Liver (tissue), 9 donors: Measurements from ENCODE around the gene SEL1L. TPM values are rescaled to one million over a fixed set of nuclear protein-coding genes. Genes with fewer than 3 reads are reported as not detected.

ENCODE experiments used
- DNase-seq: peaks from one replicate; pipeline ENCODE4 v3.0.0-alpha.2; 2017; ENCODE audit warnings: low spot score
- H3K27ac ChIP-seq, 2 donors: one replicate each; pipeline ENCODE4 v1.7.0; 2013; ENCODE audit warnings: inconsistent platforms in 2 of 2, low read length in 2 of 2, control low read depth in 1 of 2, low read depth in 1 of 2, mild to moderate bottlenecking in 1 of 2
- H3K27me3 ChIP-seq, 4 donors: one replicate each; pipeline versions ENCODE4 v1.6.1 to v1.7.0; 2013; ENCODE audit warnings: low read length in 3 of 4, inconsistent platforms in 1 of 4, mild to moderate bottlenecking in 1 of 4, moderate library complexity in 1 of 4; ENCODE audit not compliant: control insufficient read depth in 4 of 4, insufficient read depth in 4 of 4
- H3K36me3 ChIP-seq, 4 donors: one replicate each; pipeline versions ENCODE4 v1.6.1 to v1.7.0; 2013; ENCODE audit warnings: low read length in 3 of 4, mild to moderate bottlenecking in 3 of 4, low read depth in 1 of 4, moderate library complexity in 1 of 4; ENCODE audit not compliant: control insufficient read depth in 4 of 4, insufficient read depth in 3 of 4
- H3K4me1 ChIP-seq, 4 donors: one replicate each; pipeline versions ENCODE4 v1.6.1 to v1.7.0; 2013; ENCODE audit warnings: low read length in 3 of 4, mild to moderate bottlenecking in 3 of 4, moderate library complexity in 1 of 4; ENCODE audit not compliant: control insufficient read depth in 4 of 4, insufficient read depth in 4 of 4
- H3K4me3 ChIP-seq, 3 donors: one replicate each; pipeline versions ENCODE4 v1.6.1 to v1.7.0; 2013; ENCODE audit warnings: low read length in 3 of 3, control low read depth in 1 of 3, low read depth in 1 of 3, mild to moderate bottlenecking in 1 of 3
- H3K9ac ChIP-seq, 2 donors: one replicate each; pipeline ENCODE4 v1.7.0; 2013; ENCODE audit warnings: low read length in 2 of 2, mild to moderate bottlenecking in 2 of 2, moderate library complexity in 2 of 2, control low read depth in 1 of 2, low read depth in 1 of 2
- H3K9me3 ChIP-seq, 4 donors: one replicate each; pipeline versions ENCODE4 v1.6.1 to v1.7.0; 2013; ENCODE audit warnings: low read length in 3 of 4; ENCODE audit not compliant: control insufficient read depth in 4 of 4
- ATF3 ChIP-seq: IDR thresholded peaks from 2 replicates; pipeline ENCODE4 v1.6.1; 2016; ENCODE audit warnings: antibody characterized with exemption
- EGR1 ChIP-seq, 2 donors: IDR thresholded peaks; 2 replicates each; pipeline ENCODE4 v1.6.1; 2016 to 2018; ENCODE audit warnings: antibody characterized with exemption in 2 of 2, low read depth in 2 of 2
- FOXA1 ChIP-seq: IDR thresholded peaks from 2 replicates; pipeline ENCODE4 v1.6.1; 2016; ENCODE audit warnings: antibody characterized with exemption
- HNF4A ChIP-seq, 2 donors: conservative IDR thresholded peaks; 2 replicates each; pipeline ENCODE4 v1.6.1; 2016; ENCODE audit warnings: antibody characterized with exemption in 2 of 2, mild to moderate bottlenecking in 2 of 2
- JUND ChIP-seq, 2 donors: IDR thresholded peaks; 2 replicates each; pipeline ENCODE4 v1.6.1; 2016; ENCODE audit warnings: antibody characterized with exemption in 2 of 2
- MAX ChIP-seq: IDR thresholded peaks from 2 replicates; pipeline ENCODE4 v1.6.1; 2016; ENCODE audit warnings: antibody characterized with exemption
- NR2F2 ChIP-seq: IDR thresholded peaks from 2 replicates; pipeline ENCODE4 v1.6.1; 2016; ENCODE audit warnings: antibody characterized with exemption
- REST ChIP-seq: IDR thresholded peaks from 2 replicates; pipeline ENCODE4 v1.6.1; 2016; ENCODE audit warnings: antibody characterized with exemption, mild to moderate bottlenecking
- RXRA ChIP-seq, 2 donors: IDR thresholded peaks; 2 replicates each; pipeline ENCODE4 v1.6.1; 2017 to 2018; ENCODE audit warnings: antibody characterized with exemption in 2 of 2, mild to moderate bottlenecking in 1 of 2
- SP1 ChIP-seq: IDR thresholded peaks from 2 replicates; pipeline ENCODE4 v1.6.1; 2018; ENCODE audit warnings: antibody characterized with exemption, mild to moderate bottlenecking
- TAF1 ChIP-seq: conservative IDR thresholded peaks from 2 replicates; pipeline ENCODE4 v1.6.1; 2016; ENCODE audit warnings: antibody characterized with exemption, mild to moderate bottlenecking
- YY1 ChIP-seq: IDR thresholded peaks from 2 replicates; pipeline ENCODE4 v1.6.1; 2016; ENCODE audit warnings: antibody characterized with exemption, mild to moderate bottlenecking
- WGBS: extraction: QIAGEN DNeasy Blood & Tissue Kit; methylation state at CpG from one replicate; pipeline ENCODE4 v1.1.7; 2013; 5-methylcytosine and 5-hydroxymethylcytosine counted together
- polyA plus RNA-seq, 2 donors: library from polyadenylated mRNA; stranded (reverse) in 1 of 2; unstranded in 1 of 2; fragments of 200-250 nt in 1 of 2; fragments of >200 nt in 1 of 2; fragmentation: Nextera tagmentation in 1 of 2; extraction: Ambion mirVana in 1 of 2; gene quantifications; one replicate each; pipeline versions ENCODE4 v1.2.1 to v1.2.3, GENCODE V29; 2013 to 2015
- total RNA-seq, 2 donors: library from RNA; depleted of rRNA; stranded (reverse); fragments of >200 nt; gene quantifications; one replicate each; pipeline ENCODE4 v1.2.3, GENCODE V29; 2014
- TF ChIP-seq, protein P1 (sequence below): fragments of 150-350 bp; IDR thresholded peaks from 2 replicates; pipeline ENCODE4 v1.5.1; 2017; ENCODE audit warnings: improper control_type of control experiment, low read depth, low read length; ENCODE audit not compliant: missing input control
- donor health status: healthy.
- donor health status: healthy.
- donor health status: healthy.
- donor health status: healthy.
- donor health status: healthy.

The SEL1L gene
- total and polyA plus RNA-seq, 4 donors = 40.7 to 117 (median 45.6) TPM

GRCh38 chr14:81533212-81533535 is 479 bp downstream of the SEL1L start:
- peak overlapping the region; percentile 83 to 93 for H3K9ac ChIP-seq
- TF ChIP-seq EGR1 (IDR thresholded peaks at IDR 0.05; ENCODE audit: low read depth in 2 of 2) = no peak
- no peak for TF ChIP-seq SP1
- TF ChIP-seq TAF1 = no peak
- TF ChIP-seq HNF4A (conservative IDR thresholded peaks at IDR 0.05) = no peak
- TF ChIP-seq ATF3 = no peak
- no peak for TF ChIP-seq JUND (IDR thresholded peaks at IDR 0.05)
- DNase-seq = no peak
- H3K9me3 ChIP-seq = no peaks in the 10 kb centered on the region
- whole genome bisulfite sequencing = under 1% methylated on average over 10 of the region's 10 CpGs
- H3K27me3 ChIP-seq = no peaks in the 10 kb centered on the region
- peak overlapping the region; percentile 62 to 74 for H3K27ac ChIP-seq
- no peaks in the 10 kb centered on the region for H3K36me3 ChIP-seq
- H3K4me1 ChIP-seq = peaks cover 4 to 66% (median 44%) of the 10 kb centered on the region in 4 donors
- H3K4me3 ChIP-seq = peak overlapping the region; percentile 85 to 99 (median 99)

DNA sequence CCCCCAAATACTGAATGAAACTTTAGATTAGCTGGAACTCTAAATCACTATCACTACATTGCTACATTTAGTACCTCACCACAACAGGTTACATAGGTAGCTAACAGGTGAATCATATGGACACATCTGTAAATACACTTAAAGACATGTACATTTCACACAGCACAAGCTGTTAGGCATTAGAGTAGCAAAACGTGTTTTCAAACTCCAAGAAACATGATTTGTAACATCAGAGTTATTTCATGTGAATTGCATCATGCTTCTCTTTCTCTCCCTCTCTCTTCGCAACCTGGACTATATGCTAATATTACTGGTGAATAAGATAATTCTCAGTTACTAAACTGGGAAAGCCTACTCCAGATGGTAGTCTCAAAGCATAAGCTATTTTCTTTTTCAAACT is 4.3 kb downstream of the SEL1L start:
- Histone ChIP-seq H3K4me1 (peaks cover 4 to 54% (median 37%) of the 10 kb centered on the region in 4 donors), H3K4me3 (peak overlapping the region in 1 of 3 donors; percentile 20), H3K9me3 (no peaks in the 10 kb centered on the region), H3K9ac (no peak overlapping the region), H3K27me3 (no peaks in the 10 kb centered on the region), H3K27ac (peak overlapping the region; percentile 5 to 16), H3K36me3 (peaks cover 1 to 9% (median 5%) of the 10 kb centered on the region in 4 donors)
- DNase-seq = no peak
- WGBS = 26% methylated on average over 2 of the region's 2 CpGs
- TF ChIP-seq YY1 (no peak), SP1 (peak; percentile 6), HNF4A (conservative IDR thresholded peaks at IDR 0.05) (no peak), ATF3 (peak; percentile 71)

GRCh38 chr14:81525129-81525528 is 8.5 kb downstream of the SEL1L start:
- Histone ChIP-seq H3K36me3 (peaks cover 5 to 28% (median 20%) of the 10 kb centered on the region in 4 donors), H3K27me3 (no peaks in the 10 kb centered on the region), H3K27ac (no peak overlapping the region), H3K4me3 (no peak overlapping the region), H3K9ac (no peak overlapping the region), H3K9me3 (no peaks in the 10 kb centered on the region), H3K4me1 (peaks cover 6 to 35% (median 20%) of the 10 kb centered on the region in 4 donors)
- DNase-seq = no peak
- TF ChIP-seq FOXA1 (no peak), HNF4A (conservative IDR thresholded peaks at IDR 0.05) (no peak), MAX (no peak), NR2F2 (no peak), EGR1 (IDR thresholded peaks at IDR 0.05; ENCODE audit: low read depth in 2 of 2) (no peak), REST (no peak), RXRA (IDR thresholded peaks at IDR 0.05) (no peak), TAF1 (no peak), JUND (IDR thresholded peaks at IDR 0.05) (no peak), ATF3 (no peak)
- TF ChIP-seq, protein P1, sequence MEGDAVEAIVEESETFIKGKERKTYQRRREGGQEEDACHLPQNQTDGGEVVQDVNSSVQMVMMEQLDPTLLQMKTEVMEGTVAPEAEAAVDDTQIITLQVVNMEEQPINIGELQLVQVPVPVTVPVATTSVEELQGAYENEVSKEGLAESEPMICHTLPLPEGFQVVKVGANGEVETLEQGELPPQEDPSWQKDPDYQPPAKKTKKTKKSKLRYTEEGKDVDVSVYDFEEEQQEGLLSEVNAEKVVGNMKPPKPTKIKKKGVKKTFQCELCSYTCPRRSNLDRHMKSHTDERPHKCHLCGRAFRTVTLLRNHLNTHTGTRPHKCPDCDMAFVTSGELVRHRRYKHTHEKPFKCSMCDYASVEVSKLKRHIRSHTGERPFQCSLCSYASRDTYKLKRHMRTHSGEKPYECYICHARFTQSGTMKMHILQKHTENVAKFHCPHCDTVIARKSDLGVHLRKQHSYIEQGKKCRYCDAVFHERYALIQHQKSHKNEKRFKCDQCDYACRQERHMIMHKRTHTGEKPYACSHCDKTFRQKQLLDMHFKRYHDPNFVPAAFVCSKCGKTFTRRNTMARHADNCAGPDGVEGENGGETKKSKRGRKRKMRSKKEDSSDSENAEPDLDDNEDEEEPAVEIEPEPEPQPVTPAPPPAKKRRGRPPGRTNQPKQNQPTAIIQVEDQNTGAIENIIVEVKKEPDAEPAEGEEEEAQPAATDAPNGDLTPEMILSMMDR = no peak
- WGBS = 43% methylated on average over 1 of the region's 1 CpG
